Myometrial cell (primary cell): ENCODE results near the gene JAK1. TPM values are rescaled to one million over a fixed set of nuclear protein-coding genes. Genes with fewer than 3 reads are reported as not detected.

Experiments used
- total RNA-seq: library from RNA; depleted of rRNA; stranded (reverse); fragments of >200 nt; gene quantifications from 2 replicates; pipeline ENCODE4 v1.2.3, GENCODE V29; 2015

Gene JAK1
- 88.5 and 97.7 TPM in 2 replicates for total RNA-seq

GRCh38 chr1:64966158-64966971, at the start of gene JAK1:
JAK1 (minus strand) TSS chr1:64966549; CDS start chr1:64886264, 80,285 bp downstream.

Other genes starting within 250 kb of the JAK1 start
- gene RAVER2, start 221.5 kb downstream of the JAK1 start, total RNA-seq = 3.5 and 5.8 TPM in 2 replicates
- 1.6 and 3.5 TPM in 2 replicates for gene AK4, start 181.7 kb upstream of the JAK1 start, total RNA-seq